Endothelial cell of umbilical vein (primary cell): ENCODE results near the gene CCDC91. TPM values are rescaled to one million over a fixed set of nuclear protein-coding genes. Genes with fewer than 3 reads are reported as not detected.

Experiments used
- Bru-seq: library from RNA; stranded (reverse); fragments of 400-500 nt; gene quantifications from one replicate; lab custom pipeline; 2021; lab: Mats Ljungman, UMichigan
- BruChase-seq, 2 experiments: library from RNA; stranded (reverse); fragments of 400-500 nt; gene quantifications; one replicate each; lab custom pipeline; 2021; lab: Mats Ljungman, UMichigan
- BruUV-seq: library from RNA; stranded (reverse); fragments of 400-500 nt; replicated peaks from 2 replicates; lab custom pipeline; 2021; lab: Mats Ljungman, UMichigan
- CTCF ChIA-PET: fragments of 300-600, 350-600 bp; sonication (Branson Sonifier 250); formaldehyde crosslinking; loops from one replicate; lab custom pipeline; 2021; ENCODE audit warnings: antibody characterized with exemption, inconsistent platforms; lab: Charles Lee
- POLR2A ChIA-PET: fragments of 300-600, 350-600 bp; sonication (Branson Sonifier 250); formaldehyde crosslinking; loops from one replicate; lab custom pipeline; 2021; ENCODE audit warnings: antibody characterized with exemption, inconsistent platforms; lab: Charles Lee
- DNase-seq: peaks from one replicate; pipeline ENCODE4 v3.0.0-alpha.2; 2011; ENCODE audit warnings: low read depth, low spot score
- FAIRE-seq: peaks from 2 replicates; lab custom pipeline; 2011; peaks lifted over from hg19 to GRCh38; lab: Jason Lieb, UNC
- H2AFZ ChIP-seq: 2 replicates; pipeline ENCODE4 v1.6.0; 2012; ENCODE audit warnings: low read depth, low read length, control low read depth, inconsistent platforms
- H3K27ac ChIP-seq: 2 replicates; pipeline ENCODE4 v1.5.1; 2011; ENCODE audit warnings: low read depth, mild to moderate bottlenecking, control low read depth, low read length, moderate library complexity; ENCODE audit not compliant: insufficient read depth
- H3K27me3 ChIP-seq, 2 experiments: 2 replicates each; pipeline versions ENCODE4 v1.6.0 to v1.6.1; 2011; ENCODE audit warnings: low read length in 2 of 2, mixed read lengths in 1 of 2; ENCODE audit not compliant: control insufficient read depth in 2 of 2, insufficient read depth in 2 of 2
- H3K36me3 ChIP-seq, 2 experiments: 2 replicates in 1 of 2; 3 replicates in 1 of 2; pipeline ENCODE4 v1.5.1; 2011; ENCODE audit warnings: low read length in 2 of 2, mild to moderate bottlenecking in 1 of 2, moderate library complexity in 1 of 2; ENCODE audit not compliant: control insufficient read depth in 2 of 2, insufficient read depth in 2 of 2; ENCODE audit errors: extremely low read depth in 1 of 2
- H3K4me1 ChIP-seq: 3 replicates; pipeline ENCODE4 v1.5.1; 2011; ENCODE audit warnings: mild to moderate bottlenecking, low read length; ENCODE audit not compliant: control insufficient read depth, insufficient read depth; ENCODE audit errors: extremely low read depth
- H3K4me2 ChIP-seq: 2 replicates; pipeline ENCODE4 v1.6.1; 2011; ENCODE audit warnings: low read length, control low read depth, mixed read lengths; ENCODE audit not compliant: insufficient read depth
- H3K4me3 ChIP-seq, 3 experiments: fragments of 200-600 bp in 1 of 3; sonication (generic), shearing (Covaris generic) in 1 of 3; replicated peaks in 1 of 3; 2 replicates each; pipeline ENCODE4 v1.5.1; 2011 to 2016; ENCODE audit warnings: control low read depth in 3 of 3, low read length in 3 of 3, mild to moderate bottlenecking in 2 of 3, inconsistent platforms in 1 of 3, low read depth in 1 of 3, moderate library complexity in 1 of 3; ENCODE audit not compliant: insufficient read depth in 1 of 3
- H3K79me2 ChIP-seq: 2 replicates; pipeline ENCODE4 v1.6.0; 2012; ENCODE audit warnings: low read length, inconsistent platforms; ENCODE audit not compliant: control insufficient read depth, insufficient read depth
- H3K9ac ChIP-seq: replicated peaks from 2 replicates; pipeline ENCODE3; 2011; ENCODE audit warnings: low read length, control low read depth; ENCODE audit not compliant: insufficient read depth; ENCODE audit errors: extremely low read depth
- H3K9me1 ChIP-seq: replicated peaks from 3 replicates; pipeline ENCODE4 v1.6.0; 2011; ENCODE audit warnings: mild to moderate bottlenecking, low read length; ENCODE audit not compliant: control insufficient read depth, insufficient read depth; ENCODE audit errors: extremely low read depth
- H3K9me3 ChIP-seq: replicated peaks from 2 replicates; pipeline ENCODE4 v1.5.1; 2012; ENCODE audit warnings: low read length, inconsistent platforms; ENCODE audit not compliant: control insufficient read depth, insufficient read depth
- H4K20me1 ChIP-seq: replicated peaks from 2 replicates; pipeline ENCODE3; 2011; ENCODE audit warnings: mild to moderate bottlenecking, low read length; ENCODE audit not compliant: control insufficient read depth, insufficient read depth; ENCODE audit errors: extremely low read depth
- EZH2 ChIP-seq: IDR thresholded peaks from 2 replicates; pipeline ENCODE4 v1.6.1; 2012; ENCODE audit warnings: borderline replicate concordance, low read depth, mild to moderate bottlenecking, moderate library complexity, low read length, inconsistent platforms; ENCODE audit not compliant: severe bottlenecking
- FOS ChIP-seq: IDR thresholded peaks from 2 replicates; pipeline ENCODE4 v1.6.1; 2011; ENCODE audit warnings: mild to moderate bottlenecking, low read length, moderate library complexity, borderline replicate concordance; ENCODE audit not compliant: insufficient read depth
- GATA2 ChIP-seq: IDR thresholded peaks from 2 replicates; pipeline ENCODE4 v1.7.0; 2011; ENCODE audit warnings: low read depth, mild to moderate bottlenecking, moderate library complexity, mixed read lengths, low read length; ENCODE audit not compliant: insufficient read length, insufficient read depth
- JUN ChIP-seq: IDR thresholded peaks from 2 replicates; pipeline ENCODE4 v1.6.1; 2011; ENCODE audit warnings: borderline replicate concordance, low read depth; ENCODE audit not compliant: insufficient read length, insufficient read depth
- MYC ChIP-seq: IDR thresholded peaks from one replicate; pipeline ENCODE4 v1.6.1; 2011; ENCODE audit warnings: mild to moderate bottlenecking, low read depth, low read length
- POLR2A ChIP-seq: IDR thresholded peaks from 2 replicates; pipeline ENCODE4 v1.6.1; 2012; ENCODE audit warnings: low read depth, mild to moderate bottlenecking, control low read depth, low read length
- POLR2AphosphoS5 ChIP-seq: IDR thresholded peaks from 2 replicates; pipeline ENCODE4 v1.6.1; 2012; ENCODE audit warnings: low read depth, mild to moderate bottlenecking, control low read depth, low read length, moderate library complexity; ENCODE audit not compliant: insufficient read depth
- dilution Hi-C: fragments of 300-500 bp; cut with MboI; formaldehyde crosslinking; loops from one replicate; pipeline ENCODE4 v1.15.0; 2019; ENCODE audit warnings: low sequenced_read_pairs; ENCODE audit not compliant: extremely low pct_ligation_motif_present
- intact Hi-C: fragments of 100-400 bp; cut with micrococcal nuclease; formaldehyde crosslinking; loops from one replicate; pipeline ENCODE4 v1.10.0; 2022
- long read RNA-seq: library from polyadenylated mRNA; stranded (forward); transcript quantifications from one replicate; pipeline ENCODE4 v2.0.0, GENCODE V29; 2021
- polyA minus RNA-seq, 3 experiments: library from RNA; depleted of rRNA, polyadenylated mRNA; stranded (reverse); fragments of >200 nt; gene quantifications; 1 replicate in 1 of 3; 2 replicates in 2 of 3; pipeline ENCODE4 v1.2.3, GENCODE V29; 2011
- polyA plus RNA-seq, 4 experiments: library from polyadenylated mRNA; depleted of rRNA in 3 of 4; stranded (reverse) in 3 of 4; unstranded in 1 of 4; fragments of >200 nt; gene quantifications; 2 replicates each; pipeline versions ENCODE4 v1.2.1 to v1.2.3, GENCODE V29; 2011 to 2012; ENCODE audit warnings: missing spikeins in 1 of 4
- total RNA-seq: library from RNA; stranded (reverse); gene quantifications from 2 replicates; pipeline ENCODE4 v1.2.3, GENCODE V29; 2021
- TF ChIP-seq, protein P1 (sequence below): IDR thresholded peaks from 2 replicates; pipeline ENCODE4 v1.6.1; 2011; ENCODE audit not compliant: insufficient read depth, insufficient read length
- TF ChIP-seq, protein P2 (sequence below), 2 donors: IDR thresholded peaks; 1 replicate in 1 of 2; 2 replicates in 1 of 2; pipeline ENCODE4 v1.5.1; 2011; ENCODE audit warnings: low read length in 2 of 2, mild to moderate bottlenecking in 2 of 2, moderate library complexity in 2 of 2, control low read depth in 1 of 2, inconsistent platforms in 1 of 2, low read depth in 1 of 2; ENCODE audit not compliant: insufficient read depth in 1 of 2; ENCODE audit errors: extremely low read depth in 1 of 2

The CCDC91 gene, protein sequence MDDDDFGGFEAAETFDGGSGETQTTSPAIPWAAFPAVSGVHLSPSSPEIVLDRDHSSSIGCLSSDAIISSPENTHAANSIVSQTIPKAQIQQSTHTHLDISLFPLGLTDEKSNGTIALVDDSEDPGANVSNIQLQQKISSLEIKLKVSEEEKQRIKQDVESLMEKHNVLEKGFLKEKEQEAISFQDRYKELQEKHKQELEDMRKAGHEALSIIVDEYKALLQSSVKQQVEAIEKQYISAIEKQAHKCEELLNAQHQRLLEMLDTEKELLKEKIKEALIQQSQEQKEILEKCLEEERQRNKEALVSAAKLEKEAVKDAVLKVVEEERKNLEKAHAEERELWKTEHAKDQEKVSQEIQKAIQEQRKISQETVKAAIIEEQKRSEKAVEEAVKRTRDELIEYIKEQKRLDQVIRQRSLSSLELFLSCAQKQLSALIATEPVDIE
- total RNA-seq, result 9.9 and 10.5 TPM in 2 replicates
- polyA plus RNA-seq, result 3.3 and 3.8 TPM in 2 replicates
- polyA plus RNA-seq (2011; cell fraction: cytosol; rRNA removed), result 5.7 and 6.6 TPM in 2 replicates
- polyA plus RNA-seq (2011; cell fraction: nucleus; rRNA removed), result 8.0 and 11.0 TPM in 2 replicates
- polyA plus RNA-seq (2012), result 4.6 and 8.4 TPM in 2 replicates
- 14.4 and 24.7 TPM in 2 replicates for polyA minus RNA-seq
- polyA minus RNA-seq (2011; cell fraction: cytosol; rRNA and poly(A)+ RNA removed), result 27.3 TPM
- 27.2 and 28.7 TPM in 2 replicates for polyA minus RNA-seq (2011; cell fraction: nucleus; rRNA and poly(A)+ RNA removed)
- Bru-seq, nascent RNA, result percentile 68 among the genes with signal in this experiment
- percentile 42 among the genes with signal in this experiment for BruChase-seq, experiment 1, labeled RNA remaining after a 6-hour chase
- percentile 55 among the genes with signal in this experiment for BruChase-seq, experiment 2, labeled RNA remaining after a 2-hour chase
- long read RNA-seq, partial matches to known transcripts, result 0 of 18 reads
- long read RNA-seq, other reads (novel, unspliced or antisense), result 17 of 18 reads

DNA sequence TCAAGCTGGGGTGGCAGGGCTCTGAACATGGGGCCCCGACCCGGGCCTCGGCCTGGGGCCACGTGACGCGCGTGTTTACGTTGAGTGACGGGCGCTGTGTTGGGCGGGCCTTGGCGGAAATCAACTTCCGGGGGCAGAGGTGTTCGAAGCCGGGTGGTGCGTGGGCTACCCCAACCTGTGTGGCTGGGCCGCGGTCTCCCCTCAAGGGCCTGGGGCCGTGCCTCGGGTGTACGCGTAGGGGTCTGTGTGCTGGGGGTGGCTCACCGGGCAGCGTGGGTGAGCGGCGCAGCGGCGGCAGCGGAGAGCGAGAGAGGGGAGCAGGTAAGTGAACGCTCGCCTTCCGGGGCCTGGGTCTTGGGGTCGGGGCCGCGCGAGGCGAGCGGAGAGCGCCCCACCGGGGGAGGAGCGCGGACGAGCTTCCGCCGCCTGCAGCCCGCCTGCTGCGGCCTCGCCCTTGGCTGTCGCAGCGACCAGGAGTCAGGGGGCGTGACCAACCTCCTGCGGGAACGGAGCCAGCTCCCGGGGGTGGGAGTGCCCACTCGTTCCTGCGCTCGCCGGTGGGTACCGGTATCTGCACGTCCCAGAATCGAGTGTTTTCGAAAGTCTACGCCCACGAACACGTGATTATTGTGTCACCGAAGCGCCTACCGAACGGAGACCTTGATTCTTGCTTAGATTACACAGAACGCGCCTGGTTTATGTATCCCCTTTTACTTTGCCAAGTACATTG lies at the start of gene CCDC91:
Gene CCDC91, plus strand, starts transcription at position 136 of the 730 bp plus-strand sequence. CDS start 66,760 bp downstream, outside the sequence.
- BruUV-seq, result no TSS peak
- Histone ChIP-seq H3K27me3 (no peaks in the 10 kb centered on the region), H3K9me3 (no peaks in the 10 kb centered on the region), H4K20me1 (no peaks in the 10 kb centered on the region), H3K4me2 (peak within 1 kb of the TSS; percentile 95), H3K4me3 (peak within 1 kb of the TSS; percentile 37 to 89 (median 67)), H3K79me2 (no peaks in the 10 kb centered on the region), H3K9ac (peak within 1 kb of the TSS; percentile 91), H3K36me3 (no peaks in the 10 kb centered on the region), H3K9me1 (no peaks in the 10 kb centered on the region), H2AFZ (peak within 1 kb of the TSS; percentile 97), H3K4me1 (peaks cover 12% of the 10 kb centered on the region), H3K27ac (peak within 1 kb of the TSS; percentile 76)
- DNase-seq, result peak; percentile 77
- intact Hi-C loops (loop anchor here (2.0 to 5.0 kb wide), 3 partner anchors 223 to 772 kb away; no protein-coding TSS in a partner anchor), dilution Hi-C loops (no loop called here)
- CTCF ChIA-PET, result interaction anchor here (0.8 to 1.1 kb wide), 3 partner anchors 11 to 682 kb away, joined by 3 to 4 read pairs (median 3); no protein-coding TSS in a partner anchor
- TF ChIP-seq JUN, result no peak
- no peak for TF ChIP-seq FOS
- no peak for TF ChIP-seq MYC
- TF ChIP-seq, protein P1, sequence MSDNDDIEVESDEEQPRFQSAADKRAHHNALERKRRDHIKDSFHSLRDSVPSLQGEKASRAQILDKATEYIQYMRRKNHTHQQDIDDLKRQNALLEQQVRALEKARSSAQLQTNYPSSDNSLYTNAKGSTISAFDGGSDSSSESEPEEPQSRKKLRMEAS, result peak; percentile 81
- TF ChIP-seq GATA2, result no peak
- TF ChIP-seq EZH2, result no peak
- TF ChIP-seq, protein P2, sequence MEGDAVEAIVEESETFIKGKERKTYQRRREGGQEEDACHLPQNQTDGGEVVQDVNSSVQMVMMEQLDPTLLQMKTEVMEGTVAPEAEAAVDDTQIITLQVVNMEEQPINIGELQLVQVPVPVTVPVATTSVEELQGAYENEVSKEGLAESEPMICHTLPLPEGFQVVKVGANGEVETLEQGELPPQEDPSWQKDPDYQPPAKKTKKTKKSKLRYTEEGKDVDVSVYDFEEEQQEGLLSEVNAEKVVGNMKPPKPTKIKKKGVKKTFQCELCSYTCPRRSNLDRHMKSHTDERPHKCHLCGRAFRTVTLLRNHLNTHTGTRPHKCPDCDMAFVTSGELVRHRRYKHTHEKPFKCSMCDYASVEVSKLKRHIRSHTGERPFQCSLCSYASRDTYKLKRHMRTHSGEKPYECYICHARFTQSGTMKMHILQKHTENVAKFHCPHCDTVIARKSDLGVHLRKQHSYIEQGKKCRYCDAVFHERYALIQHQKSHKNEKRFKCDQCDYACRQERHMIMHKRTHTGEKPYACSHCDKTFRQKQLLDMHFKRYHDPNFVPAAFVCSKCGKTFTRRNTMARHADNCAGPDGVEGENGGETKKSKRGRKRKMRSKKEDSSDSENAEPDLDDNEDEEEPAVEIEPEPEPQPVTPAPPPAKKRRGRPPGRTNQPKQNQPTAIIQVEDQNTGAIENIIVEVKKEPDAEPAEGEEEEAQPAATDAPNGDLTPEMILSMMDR (IDR thresholded peaks at IDR 0.05; ENCODE audit: extremely low read depth in 1 of 2, insufficient read depth in 1 of 2, low read depth in 1 of 2, low read length in 2 of 2), result peak in 1 of 2 donors; percentile 5
- TF ChIP-seq POLR2A, result peak; percentile 41
- TF ChIP-seq POLR2AphosphoS5, result peak; percentile 43
- peak; percentile 78 for FAIRE-seq
- POLR2A ChIA-PET, result no interaction called here
